NCI-H2227 (cell line): Measurements from ENCODE around the gene RAB14.

Experiments
- DNase-seq: peaks from one replicate; lab custom pipeline; 2025; ENCODE audit not compliant: unreplicated experiment; lab: John Stamatoyannopoulos, UW

RAB14 gene

GRCh38 chr9:121220996-121221663 is 19.5 kb upstream of the RAB14 start:
- DNase-seq: no peak

- DNase-seq: no peak
These were observed 17.9 kb upstream of the RAB14 start for GRCh38 chr9:121219530-121219929.

GRCh38 chr9:121218357-121219027 is 16.8 kb upstream of the RAB14 start:
- DNase-seq: no peak

- no peak for DNase-seq
These were observed 16.1 kb upstream of the RAB14 start for GRCh38 chr9:121217609-121218292.

- DNase-seq: no peak
These were observed 14.7 kb upstream of the RAB14 start for GRCh38 chr9:121216271-121216805.

- DNase-seq: no peak
These were observed 12.3 kb upstream of the RAB14 start for GRCh38 chr9:121214005-121214404.

GRCh38 chr9:121213136-121213806 is 11.6 kb upstream of the RAB14 start:
- peak; percentile 82 for DNase-seq

- no peak for DNase-seq
These were observed 8.9 kb upstream of the RAB14 start for GRCh38 chr9:121210536-121210935.

GRCh38 chr9:121207371-121207940 is 5.8 kb upstream of the RAB14 start:
- no peak for DNase-seq

- DNase-seq: no peak
These were observed 5.1 kb upstream of the RAB14 start for GRCh38 chr9:121206516-121207370.

GRCh38 chr9:121204611-121205010 is 2.9 kb upstream of the RAB14 start:
- DNase-seq: no peak

- DNase-seq: no peak
These were observed 2.5 kb upstream of the RAB14 start for GRCh38 chr9:121204121-121204520.

GRCh38 chr9:121201045-121201737 is 478 bp downstream of the RAB14 start:
- DNase-seq: peak; percentile 52

- DNase-seq: no peak
These were observed 1.3 kb downstream of the RAB14 start for GRCh38 chr9:121200356-121200755.

GRCh38 chr9:121199921-121200320 is 1.7 kb downstream of the RAB14 start:
- DNase-seq: no peak

GRCh38 chr9:121198512-121199042 is 3.1 kb downstream of the RAB14 start:
- no peak for DNase-seq

GRCh38 chr9:121197132-121197531 is 4.5 kb downstream of the RAB14 start:
- DNase-seq: no peak

- DNase-seq: no peak
These were observed 5.3 kb downstream of the RAB14 start for GRCh38 chr9:121196389-121196788.

GRCh38 chr9:121194730-121195129 is 6.9 kb downstream of the RAB14 start:
- no peak for DNase-seq
